ENCODE measurements around the gene RPL36AL.

DNA sequence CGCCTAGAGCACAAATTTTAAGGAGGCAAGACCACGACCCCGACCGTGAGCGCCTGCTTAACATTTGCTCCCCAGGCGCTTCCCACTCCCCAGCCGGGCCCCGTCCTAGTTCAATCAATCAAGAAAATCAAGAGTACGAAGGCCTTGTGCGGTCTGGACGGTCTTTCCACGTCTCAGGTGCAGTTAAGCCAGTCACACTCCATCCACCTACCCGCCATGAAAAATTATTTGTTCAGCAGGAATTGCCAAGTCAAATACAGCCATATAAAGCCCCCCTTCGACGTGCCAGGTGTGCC lies 22.3 kb downstream of the RPL36AL start:
- TF ChIP-seq, protein P1, sequence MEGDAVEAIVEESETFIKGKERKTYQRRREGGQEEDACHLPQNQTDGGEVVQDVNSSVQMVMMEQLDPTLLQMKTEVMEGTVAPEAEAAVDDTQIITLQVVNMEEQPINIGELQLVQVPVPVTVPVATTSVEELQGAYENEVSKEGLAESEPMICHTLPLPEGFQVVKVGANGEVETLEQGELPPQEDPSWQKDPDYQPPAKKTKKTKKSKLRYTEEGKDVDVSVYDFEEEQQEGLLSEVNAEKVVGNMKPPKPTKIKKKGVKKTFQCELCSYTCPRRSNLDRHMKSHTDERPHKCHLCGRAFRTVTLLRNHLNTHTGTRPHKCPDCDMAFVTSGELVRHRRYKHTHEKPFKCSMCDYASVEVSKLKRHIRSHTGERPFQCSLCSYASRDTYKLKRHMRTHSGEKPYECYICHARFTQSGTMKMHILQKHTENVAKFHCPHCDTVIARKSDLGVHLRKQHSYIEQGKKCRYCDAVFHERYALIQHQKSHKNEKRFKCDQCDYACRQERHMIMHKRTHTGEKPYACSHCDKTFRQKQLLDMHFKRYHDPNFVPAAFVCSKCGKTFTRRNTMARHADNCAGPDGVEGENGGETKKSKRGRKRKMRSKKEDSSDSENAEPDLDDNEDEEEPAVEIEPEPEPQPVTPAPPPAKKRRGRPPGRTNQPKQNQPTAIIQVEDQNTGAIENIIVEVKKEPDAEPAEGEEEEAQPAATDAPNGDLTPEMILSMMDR (IDR thresholded peaks at IDR 0.05) = no peak
- TF ChIP-seq POLR2A (IDR thresholded peaks at IDR 0.05) = no peak
- TF ChIP-seq EP300 (IDR thresholded peaks at IDR 0.05; ENCODE audit: low read depth) = no peak

All from transverse colon (tissue), 3 donors.